GM23338 (cell line): ENCODE measurements around the gene NPHP3. TPM values are rescaled to one million over a fixed set of nuclear protein-coding genes. Genes with fewer than 3 reads are reported as not detected.

Experiments used
- ATAC-seq: fragments of 200-7000 bp; cut with Tn5 transposase; 3 replicates; pipeline ENCODE4 v1.9.1; 2020
- DNase-seq: peaks from one replicate; pipeline ENCODE4 v3.0.0-alpha.2; 2015; ENCODE audit warnings: low spot score
- H2AFZ ChIP-seq: fragments of 200-600 bp; sonication (generic); 2 replicates; pipeline ENCODE4 v1.8.0; 2016; ENCODE audit warnings: antibody characterized with exemption, mild to moderate bottlenecking, moderate library complexity
- H3F3A ChIP-seq: fragments of 200-600 bp; sonication (generic); replicated peaks from 2 replicates; pipeline ENCODE4 v1.8.0; 2017; ENCODE audit warnings: antibody characterized with exemption, mixed run types, low read depth
- H3K27ac ChIP-seq: fragments of 200-600 bp; sonication (generic); 2 replicates; pipeline ENCODE4 v1.6.1; 2016; ENCODE audit warnings: low read depth
- H3K27me3 ChIP-seq: fragments of 200-600 bp; sonication (generic); 2 replicates; pipeline ENCODE4 v1.8.0; 2016; ENCODE audit warnings: mild to moderate bottlenecking, mixed run types, moderate library complexity; ENCODE audit not compliant: insufficient read depth
- H3K36me3 ChIP-seq: fragments of 200-600 bp; sonication (generic); 2 replicates; pipeline ENCODE4 v1.8.0; 2016; ENCODE audit warnings: mild to moderate bottlenecking; ENCODE audit not compliant: insufficient read depth
- H3K4me1 ChIP-seq: fragments of 200-600 bp; sonication (generic); 2 replicates; pipeline ENCODE4 v1.8.0; 2016; ENCODE audit warnings: mild to moderate bottlenecking, moderate library complexity; ENCODE audit not compliant: insufficient read depth
- H3K4me2 ChIP-seq: fragments of 200-600 bp; sonication (generic); 2 replicates; pipeline ENCODE4 v1.7.1; 2017; ENCODE audit warnings: mixed run types
- H3K4me3 ChIP-seq: fragments of 200-600 bp; sonication (generic); 2 replicates; pipeline ENCODE4 v1.6.1; 2016; ENCODE audit warnings: mixed run types
- H3K79me2 ChIP-seq: fragments of 200-600 bp; sonication (generic); replicated peaks from 2 replicates; pipeline ENCODE4 v1.8.0; 2017; ENCODE audit warnings: mild to moderate bottlenecking; ENCODE audit not compliant: insufficient read depth
- H3K9me2 ChIP-seq: fragments of 200-600 bp; sonication (generic); 2 replicates; pipeline ENCODE4 v1.8.0; 2017; ENCODE audit not compliant: insufficient read depth
- H4K20me1 ChIP-seq: fragments of 200-600 bp; sonication (generic); replicated peaks from 2 replicates; pipeline ENCODE4 v1.8.0; 2017; ENCODE audit warnings: mild to moderate bottlenecking; ENCODE audit not compliant: insufficient read depth
- H3K27ac Mint-ChIP-seq: 2 replicates; pipeline ENCODE4 v1.8.0; 2020; ENCODE audit warnings: inconsistent platforms, mild to moderate bottlenecking, moderate library complexity, mixed read lengths
- H3K27me3 Mint-ChIP-seq: 3 replicates; pipeline ENCODE4 v1.8.0; 2022; ENCODE audit warnings: low read depth, mild to moderate bottlenecking, moderate library complexity, mixed read lengths, inconsistent platforms; ENCODE audit not compliant: insufficient read depth, poor library complexity
- H3K36me3 Mint-ChIP-seq: 3 replicates; pipeline ENCODE4 v1.8.0; 2021; ENCODE audit warnings: low read depth, mild to moderate bottlenecking, inconsistent platforms, moderate library complexity, mixed read lengths
- H3K4me1 Mint-ChIP-seq: 3 replicates; pipeline ENCODE4 v1.8.0; 2020; ENCODE audit warnings: mild to moderate bottlenecking, inconsistent platforms, mixed read lengths
- H3K4me3 Mint-ChIP-seq: 3 replicates; pipeline ENCODE4 v1.8.0; 2021; ENCODE audit warnings: moderate library complexity, mild to moderate bottlenecking, inconsistent platforms, mixed read lengths
- H3K9me3 Mint-ChIP-seq: 3 replicates; pipeline ENCODE4 v1.8.0; 2020; ENCODE audit warnings: moderate library complexity, mild to moderate bottlenecking, inconsistent platforms, mixed read lengths
- CREB1 ChIP-seq: fragments of 250-450 bp; sonication (Bioruptor Pico); IDR thresholded peaks from 2 replicates; pipeline ENCODE4 v1.5.0; 2020; ENCODE audit warnings: low read depth, mild to moderate bottlenecking, moderate library complexity
- CTCF ChIP-seq, 2 experiments: fragments of 200-600 bp in 1 of 2; sonication (generic) in 1 of 2; conservative IDR thresholded peaks; 2 replicates each; pipeline versions ENCODE4 v1.5.1 to v1.6.1; 2016 to 2017; ENCODE audit warnings: antibody characterized with exemption in 2 of 2, low read depth in 2 of 2, mild to moderate bottlenecking in 2 of 2, moderate library complexity in 1 of 2
- EZH2 ChIP-seq: fragments of 200-600 bp; sonication (generic); IDR thresholded peaks from one replicate; pipeline ENCODE4 v1.8.0; 2017; ENCODE audit warnings: antibody characterized with exemption, mild to moderate bottlenecking, low read depth; ENCODE audit not compliant: unreplicated experiment
- EZH2phosphoT487 ChIP-seq: fragments of 200-600 bp; sonication (generic); IDR thresholded peaks from one replicate; pipeline ENCODE4 v1.8.1; 2018; ENCODE audit warnings: antibody characterized with exemption; ENCODE audit not compliant: unreplicated experiment
- JUNB ChIP-seq: IDR thresholded peaks from one replicate; pipeline ENCODE4 v1.6.1; 2016; ENCODE audit warnings: antibody characterized with exemption; ENCODE audit not compliant: unreplicated experiment
- NANOG ChIP-seq: IDR thresholded peaks from 2 replicates; pipeline ENCODE4 v1.6.1; 2016; ENCODE audit warnings: antibody characterized with exemption, borderline replicate concordance
- POLR2AphosphoS5 ChIP-seq: IDR thresholded peaks from 2 replicates; pipeline ENCODE4 v1.6.1; 2016; ENCODE audit warnings: antibody characterized with exemption, low read depth
- STAT1 ChIP-seq: IDR thresholded peaks from one replicate; pipeline ENCODE4 v1.6.1; 2016; ENCODE audit warnings: antibody characterized with exemption; ENCODE audit not compliant: unreplicated experiment
- ZNF114 ChIP-seq: fragments of 250-450 bp; sonication (Bioruptor Pico); IDR thresholded peaks from 2 replicates; pipeline ENCODE4 v1.5.0; 2020; ENCODE audit warnings: mild to moderate bottlenecking, moderate library complexity
- ZNF331 ChIP-seq: fragments of 250-450 bp; sonication (Bioruptor Pico); IDR thresholded peaks from 2 replicates; pipeline ENCODE4 v1.5.0; 2020; ENCODE audit warnings: low read depth, mild to moderate bottlenecking, moderate library complexity
- polyA plus RNA-seq: library from polyadenylated mRNA; unstranded; fragments of >200 nt; fragmentation: Nextera tagmentation; extraction: Ambion mirVana; gene quantifications from 2 replicates; pipeline ENCODE4 v1.2.1, GENCODE V29; 2016
- total RNA-seq: library from RNA; depleted of rRNA; stranded (reverse); fragments of >200 nt; shearing (Covaris generic); gene quantifications from 2 replicates; pipeline ENCODE4 v1.2.3, GENCODE V29; 2014
- TF ChIP-seq, protein P1 (sequence below): IDR thresholded peaks from one replicate; pipeline ENCODE4 v1.6.1; 2018; ENCODE audit warnings: antibody characterized with exemption; ENCODE audit not compliant: unreplicated experiment
- TF ChIP-seq, protein P2 (sequence below): fragments of 250-450 bp; sonication (Bioruptor Pico); IDR thresholded peaks from 2 replicates; pipeline ENCODE4 v1.5.0; 2020; ENCODE audit warnings: mild to moderate bottlenecking, moderate library complexity
- TF ChIP-seq, protein P3 (sequence below): IDR thresholded peaks from 2 replicates; pipeline ENCODE4 v1.6.1; 2016; ENCODE audit warnings: antibody characterized with exemption

NPHP3 gene
- total and polyA plus RNA-seq, 2 experiments from 2014 or later = 8.4 to 12.0 TPM

DNA sequence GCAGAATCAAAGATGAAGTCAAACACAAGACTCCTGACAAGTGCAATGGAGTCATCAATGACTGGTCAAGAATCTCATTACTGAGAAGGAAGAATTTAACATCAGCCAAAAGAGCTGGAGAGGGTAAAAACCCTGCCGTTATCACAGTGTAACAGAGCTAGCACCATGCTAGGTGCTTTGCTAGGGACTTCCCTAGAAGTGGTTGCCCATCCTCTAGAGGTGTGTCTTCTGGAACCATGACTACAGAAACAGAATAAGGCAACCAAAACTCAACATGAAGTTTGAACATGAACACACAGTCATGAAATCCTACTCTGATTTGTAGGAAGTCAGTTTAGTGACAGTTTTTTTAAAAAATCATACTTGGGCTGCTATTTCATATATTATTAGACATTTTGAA, 72.1 kb downstream of the NPHP3 start:
- ATAC-seq (no peak), DNase-seq (no peak)
- H3K27me3 Mint-ChIP-seq = no peaks in the 10 kb centered on the region
- H3K9me2 ChIP-seq = no peaks in the 10 kb centered on the region
- no peak overlapping the region for H3K27ac ChIP-seq
- no peaks in the 10 kb centered on the region for H3K9me3 Mint-ChIP-seq
- H3K4me1 Mint-ChIP-seq = no peaks in the 10 kb centered on the region
- peaks cover 3% of the 10 kb centered on the region; the same call in 1 of the 2 replicates for H3K79me2 ChIP-seq
- no peaks in the 10 kb centered on the region for H3K36me3 Mint-ChIP-seq
- no peaks in the 10 kb centered on the region for H4K20me1 ChIP-seq
- H3F3A ChIP-seq = no peaks in the 10 kb centered on the region
- no peak overlapping the region for H3K4me3 Mint-ChIP-seq
- H3K4me1 ChIP-seq = no peaks in the 10 kb centered on the region
- no peak overlapping the region for H2AFZ ChIP-seq
- no peaks in the 10 kb centered on the region for H3K36me3 ChIP-seq
- H3K27ac Mint-ChIP-seq = no peak overlapping the region
- H3K4me2 ChIP-seq = no peak overlapping the region
- TF ChIP-seq POLR2AphosphoS5 = no peak
- no peak for TF ChIP-seq EZH2phosphoT487
- TF ChIP-seq STAT1 = no peak
- TF ChIP-seq, protein P1, sequence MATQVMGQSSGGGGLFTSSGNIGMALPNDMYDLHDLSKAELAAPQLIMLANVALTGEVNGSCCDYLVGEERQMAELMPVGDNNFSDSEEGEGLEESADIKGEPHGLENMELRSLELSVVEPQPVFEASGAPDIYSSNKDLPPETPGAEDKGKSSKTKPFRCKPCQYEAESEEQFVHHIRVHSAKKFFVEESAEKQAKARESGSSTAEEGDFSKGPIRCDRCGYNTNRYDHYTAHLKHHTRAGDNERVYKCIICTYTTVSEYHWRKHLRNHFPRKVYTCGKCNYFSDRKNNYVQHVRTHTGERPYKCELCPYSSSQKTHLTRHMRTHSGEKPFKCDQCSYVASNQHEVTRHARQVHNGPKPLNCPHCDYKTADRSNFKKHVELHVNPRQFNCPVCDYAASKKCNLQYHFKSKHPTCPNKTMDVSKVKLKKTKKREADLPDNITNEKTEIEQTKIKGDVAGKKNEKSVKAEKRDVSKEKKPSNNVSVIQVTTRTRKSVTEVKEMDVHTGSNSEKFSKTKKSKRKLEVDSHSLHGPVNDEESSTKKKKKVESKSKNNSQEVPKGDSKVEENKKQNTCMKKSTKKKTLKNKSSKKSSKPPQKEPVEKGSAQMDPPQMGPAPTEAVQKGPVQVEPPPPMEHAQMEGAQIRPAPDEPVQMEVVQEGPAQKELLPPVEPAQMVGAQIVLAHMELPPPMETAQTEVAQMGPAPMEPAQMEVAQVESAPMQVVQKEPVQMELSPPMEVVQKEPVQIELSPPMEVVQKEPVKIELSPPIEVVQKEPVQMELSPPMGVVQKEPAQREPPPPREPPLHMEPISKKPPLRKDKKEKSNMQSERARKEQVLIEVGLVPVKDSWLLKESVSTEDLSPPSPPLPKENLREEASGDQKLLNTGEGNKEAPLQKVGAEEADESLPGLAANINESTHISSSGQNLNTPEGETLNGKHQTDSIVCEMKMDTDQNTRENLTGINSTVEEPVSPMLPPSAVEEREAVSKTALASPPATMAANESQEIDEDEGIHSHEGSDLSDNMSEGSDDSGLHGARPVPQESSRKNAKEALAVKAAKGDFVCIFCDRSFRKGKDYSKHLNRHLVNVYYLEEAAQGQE = no peak
- no peak for TF ChIP-seq CREB1 (CRISPR knock-in tag)
- no peak for TF ChIP-seq ZNF331 (CRISPR knock-in tag)
- no peak for TF ChIP-seq ZNF114 (CRISPR knock-in tag)
- TF ChIP-seq, protein P2, sequence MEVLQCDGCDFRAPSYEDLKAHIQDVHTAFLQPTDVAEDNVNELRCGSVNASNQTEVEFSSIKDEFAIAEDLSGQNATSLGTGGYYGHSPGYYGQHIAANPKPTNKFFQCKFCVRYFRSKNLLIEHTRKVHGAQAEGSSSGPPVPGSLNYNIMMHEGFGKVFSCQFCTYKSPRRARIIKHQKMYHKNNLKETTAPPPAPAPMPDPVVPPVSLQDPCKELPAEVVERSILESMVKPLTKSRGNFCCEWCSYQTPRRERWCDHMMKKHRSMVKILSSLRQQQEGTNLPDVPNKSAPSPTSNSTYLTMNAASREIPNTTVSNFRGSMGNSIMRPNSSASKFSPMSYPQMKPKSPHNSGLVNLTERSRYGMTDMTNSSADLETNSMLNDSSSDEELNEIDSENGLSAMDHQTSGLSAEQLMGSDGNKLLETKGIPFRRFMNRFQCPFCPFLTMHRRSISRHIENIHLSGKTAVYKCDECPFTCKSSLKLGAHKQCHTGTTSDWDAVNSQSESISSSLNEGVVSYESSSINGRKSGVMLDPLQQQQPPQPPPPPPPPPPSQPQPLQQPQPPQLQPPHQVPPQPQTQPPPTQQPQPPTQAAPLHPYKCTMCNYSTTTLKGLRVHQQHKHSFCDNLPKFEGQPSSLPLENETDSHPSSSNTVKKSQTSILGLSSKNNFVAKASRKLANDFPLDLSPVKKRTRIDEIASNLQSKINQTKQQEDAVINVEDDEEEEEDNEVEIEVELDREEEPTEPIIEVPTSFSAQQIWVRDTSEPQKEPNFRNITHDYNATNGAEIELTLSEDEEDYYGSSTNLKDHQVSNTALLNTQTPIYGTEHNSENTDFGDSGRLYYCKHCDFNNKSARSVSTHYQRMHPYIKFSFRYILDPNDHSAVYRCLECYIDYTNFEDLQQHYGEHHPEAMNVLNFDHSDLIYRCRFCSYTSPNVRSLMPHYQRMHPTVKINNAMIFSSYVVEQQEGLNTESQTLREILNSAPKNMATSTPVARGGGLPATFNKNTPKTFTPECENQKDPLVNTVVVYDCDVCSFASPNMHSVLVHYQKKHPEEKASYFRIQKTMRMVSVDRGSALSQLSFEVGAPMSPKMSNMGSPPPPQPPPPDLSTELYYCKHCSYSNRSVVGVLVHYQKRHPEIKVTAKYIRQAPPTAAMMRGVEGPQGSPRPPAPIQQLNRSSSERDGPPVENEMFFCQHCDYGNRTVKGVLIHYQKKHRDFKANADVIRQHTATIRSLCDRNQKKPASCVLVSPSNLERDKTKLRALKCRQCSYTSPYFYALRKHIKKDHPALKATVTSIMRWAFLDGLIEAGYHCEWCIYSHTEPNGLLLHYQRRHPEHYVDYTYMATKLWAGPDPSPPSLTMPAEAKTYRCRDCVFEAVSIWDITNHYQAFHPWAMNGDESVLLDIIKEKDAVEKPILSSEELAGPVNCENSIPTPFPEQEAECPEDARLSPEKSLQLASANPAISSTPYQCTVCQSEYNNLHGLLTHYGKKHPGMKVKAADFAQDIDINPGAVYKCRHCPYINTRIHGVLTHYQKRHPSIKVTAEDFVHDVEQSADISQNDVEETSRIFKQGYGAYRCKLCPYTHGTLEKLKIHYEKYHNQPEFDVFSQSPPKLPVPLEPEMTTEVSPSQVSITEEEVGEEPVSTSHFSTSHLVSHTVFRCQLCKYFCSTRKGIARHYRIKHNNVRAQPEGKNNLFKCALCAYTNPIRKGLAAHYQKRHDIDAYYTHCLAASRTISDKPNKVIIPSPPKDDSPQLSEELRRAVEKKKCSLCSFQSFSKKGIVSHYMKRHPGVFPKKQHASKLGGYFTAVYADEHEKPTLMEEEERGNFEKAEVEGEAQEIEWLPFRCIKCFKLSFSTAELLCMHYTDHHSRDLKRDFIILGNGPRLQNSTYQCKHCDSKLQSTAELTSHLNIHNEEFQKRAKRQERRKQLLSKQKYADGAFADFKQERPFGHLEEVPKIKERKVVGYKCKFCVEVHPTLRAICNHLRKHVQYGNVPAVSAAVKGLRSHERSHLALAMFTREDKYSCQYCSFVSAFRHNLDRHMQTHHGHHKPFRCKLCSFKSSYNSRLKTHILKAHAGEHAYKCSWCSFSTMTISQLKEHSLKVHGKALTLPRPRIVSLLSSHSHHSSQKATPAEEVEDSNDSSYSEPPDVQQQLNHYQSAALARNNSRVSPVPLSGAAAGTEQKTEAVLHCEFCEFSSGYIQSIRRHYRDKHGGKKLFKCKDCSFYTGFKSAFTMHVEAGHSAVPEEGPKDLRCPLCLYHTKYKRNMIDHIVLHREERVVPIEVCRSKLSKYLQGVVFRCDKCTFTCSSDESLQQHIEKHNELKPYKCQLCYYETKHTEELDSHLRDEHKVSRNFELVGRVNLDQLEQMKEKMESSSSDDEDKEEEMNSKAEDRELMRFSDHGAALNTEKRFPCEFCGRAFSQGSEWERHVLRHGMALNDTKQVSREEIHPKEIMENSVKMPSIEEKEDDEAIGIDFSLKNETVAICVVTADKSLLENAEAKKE (CRISPR knock-in tag) = no peak
- no peak for TF ChIP-seq CTCF (conservative IDR thresholded peaks at IDR 0.05; ENCODE audit: low read depth in 2 of 2)
- no peak for TF ChIP-seq JUNB
- TF ChIP-seq EZH2 = no peak
- no peak for TF ChIP-seq NANOG
- TF ChIP-seq, protein P3, sequence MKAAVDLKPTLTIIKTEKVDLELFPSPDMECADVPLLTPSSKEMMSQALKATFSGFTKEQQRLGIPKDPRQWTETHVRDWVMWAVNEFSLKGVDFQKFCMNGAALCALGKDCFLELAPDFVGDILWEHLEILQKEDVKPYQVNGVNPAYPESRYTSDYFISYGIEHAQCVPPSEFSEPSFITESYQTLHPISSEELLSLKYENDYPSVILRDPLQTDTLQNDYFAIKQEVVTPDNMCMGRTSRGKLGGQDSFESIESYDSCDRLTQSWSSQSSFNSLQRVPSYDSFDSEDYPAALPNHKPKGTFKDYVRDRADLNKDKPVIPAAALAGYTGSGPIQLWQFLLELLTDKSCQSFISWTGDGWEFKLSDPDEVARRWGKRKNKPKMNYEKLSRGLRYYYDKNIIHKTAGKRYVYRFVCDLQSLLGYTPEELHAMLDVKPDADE = no peak
- H3K4me3 ChIP-seq = no peak overlapping the region
- H3K27me3 ChIP-seq = no peaks in the 10 kb centered on the region
